ENCODE measurements around the gene GPC5. TPM values are rescaled to one million over a fixed set of nuclear protein-coding genes. Genes with fewer than 3 reads are reported as not detected.

GPC5 gene
- total RNA-seq, 2 donors from 2014 or later: 0.83 to 1.3 TPM

- no peak for TF ChIP-seq CTCF (IDR thresholded peaks at IDR 0.05)
- Histone ChIP-seq H3K27ac (no peak overlapping the region), H3K4me1 (no peaks in the 10 kb centered on the region), H3K9me3 (no peaks in the 10 kb centered on the region), H3K36me3 (no peaks in the 10 kb centered on the region), H3K27me3 (no peaks in the 10 kb centered on the region), H3K4me3 (no peak overlapping the region)
- no peak for DNase-seq (ENCODE audit: low spot score)
Measured at GRCh38 chr13:92101801-92102200, 703.4 kb downstream of the GPC5 start.

GRCh38 chr13:92103689-92104153 lies 705.3 kb downstream of the GPC5 start:
- Histone ChIP-seq H3K36me3 (no peaks in the 10 kb centered on the region), H3K27ac (no peak overlapping the region), H3K27me3 (no peaks in the 10 kb centered on the region), H3K9me3 (no peaks in the 10 kb centered on the region), H3K4me3 (no peak overlapping the region), H3K4me1 (no peaks in the 10 kb centered on the region)
- TF ChIP-seq CTCF (IDR thresholded peaks at IDR 0.05): no peak
- DNase-seq (ENCODE audit: low spot score): no peak

GRCh38 chr13:92122186-92122853 lies 723.9 kb downstream of the GPC5 start:
- TF ChIP-seq CTCF (IDR thresholded peaks at IDR 0.05): no peak
- H3K27me3 ChIP-seq: no peaks in the 10 kb centered on the region
- no peaks in the 10 kb centered on the region for H3K9me3 ChIP-seq

GRCh38 chr13:92126399-92126798 lies 728.0 kb downstream of the GPC5 start:
- Histone ChIP-seq H3K9me3 (no peaks in the 10 kb centered on the region), H3K36me3 (no peaks in the 10 kb centered on the region), H3K27me3 (no peaks in the 10 kb centered on the region), H3K4me3 (no peak overlapping the region), H3K27ac (no peak overlapping the region), H3K4me1 (no peaks in the 10 kb centered on the region)
- TF ChIP-seq CTCF (IDR thresholded peaks at IDR 0.05): no peak
- DNase-seq (ENCODE audit: low spot score): no peak

More at GRCh38 chr13:92122186-92122853, 723.9 kb downstream of the GPC5 start:
- Histone ChIP-seq H3K4me1 (no peaks in the 10 kb centered on the region), H3K36me3 (no peaks in the 10 kb centered on the region), H3K4me3 (no peak overlapping the region), H3K27ac (no peak overlapping the region)
- DNase-seq (ENCODE audit: low spot score): no peak

GRCh38 chr13:92135509-92135908 lies 737.1 kb downstream of the GPC5 start:
- no peak overlapping the region for H3K4me3 ChIP-seq
- H3K4me1 ChIP-seq: no peaks in the 10 kb centered on the region
- no peaks in the 10 kb centered on the region for H3K9me3 ChIP-seq
- no peaks in the 10 kb centered on the region for H3K36me3 ChIP-seq
- no peaks in the 10 kb centered on the region for H3K27me3 ChIP-seq
- DNase-seq (ENCODE audit: low spot score): no peak
- TF ChIP-seq CTCF (IDR thresholded peaks at IDR 0.05): no peak
- H3K27ac ChIP-seq: no peak overlapping the region

All from right atrium auricular region (tissue), 2 donors.